Bone marrow (tissue), 2 donors: ENCODE measurements around the gene TBRG4.

ENCODE experiments used
- DNase-seq, 2 donors: peaks; one replicate each; lab custom pipeline; 2025; lab: John Stamatoyannopoulos, UW

TBRG4 gene

DNA sequence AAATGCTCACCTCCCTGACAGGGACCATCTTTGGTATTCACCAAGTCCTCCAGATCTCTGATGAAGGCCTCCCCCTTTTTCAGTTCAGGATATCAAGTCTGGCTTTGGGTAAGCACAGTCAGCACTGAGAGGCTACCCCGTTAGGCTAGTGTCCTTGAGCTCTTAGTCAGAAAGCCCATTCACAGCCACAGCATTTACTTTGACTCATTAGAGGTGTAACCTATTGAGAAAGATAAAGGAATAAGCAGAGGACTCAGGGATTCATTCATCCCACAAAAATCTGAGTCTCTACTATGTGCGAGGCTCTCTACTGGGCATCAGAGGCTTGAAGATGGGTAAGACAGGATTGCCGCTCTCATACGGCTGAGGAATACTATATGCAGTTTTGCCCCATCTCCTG lies 32.1 kb upstream of the TBRG4 start:
- no peak for DNase-seq

- DNase-seq, result no peak
Measured at GRCh38 chr7:45140827-45141226, 29.3 kb upstream of the TBRG4 start.

GRCh38 chr7:45138433-45139267 lies 27.2 kb upstream of the TBRG4 start:
- DNase-seq, result no peak

DNA sequence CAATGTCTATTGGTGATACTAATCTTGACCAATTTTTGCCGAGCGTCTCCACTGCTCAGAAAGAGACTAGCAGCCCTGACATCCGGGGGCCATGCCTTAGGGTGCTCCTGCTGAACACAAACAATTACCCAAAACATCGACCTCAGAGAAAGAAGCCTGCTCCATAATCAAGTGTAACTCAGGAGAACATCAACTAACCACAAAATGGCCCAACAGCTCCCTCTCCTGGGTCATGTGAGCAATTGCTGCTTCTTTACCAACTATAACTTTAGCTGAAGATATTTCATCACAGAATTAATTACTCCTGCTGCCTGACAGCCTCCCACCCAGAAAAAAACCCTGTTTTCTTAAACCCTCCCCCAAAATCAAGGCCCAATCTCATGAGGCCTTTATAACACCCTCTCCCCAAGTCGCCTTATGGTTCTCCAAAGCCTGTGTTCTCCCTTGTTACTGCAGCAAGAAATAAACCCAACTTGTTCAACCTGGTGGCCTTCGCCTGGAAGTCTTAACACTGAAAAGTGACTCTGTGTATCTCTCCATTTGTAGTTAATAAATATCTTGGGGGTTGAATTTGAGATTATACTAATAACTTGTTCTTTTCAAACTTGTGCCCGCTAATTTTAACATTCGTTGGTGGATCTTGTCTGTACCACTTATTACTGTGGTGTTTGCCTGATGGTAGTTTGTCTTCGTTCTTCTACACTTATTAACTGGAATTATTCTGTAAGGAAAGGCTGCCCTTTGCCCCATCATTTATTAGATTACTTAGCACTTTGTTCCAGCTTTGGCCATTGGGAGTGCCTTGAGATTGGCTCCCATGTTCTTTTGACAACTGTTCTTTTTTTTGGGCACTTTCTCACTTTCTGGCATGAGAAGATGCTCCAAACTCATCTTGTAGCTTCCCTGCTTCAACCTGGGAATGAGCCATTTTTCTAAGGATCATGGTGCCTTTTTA lies 24.9 kb upstream of the TBRG4 start:
- DNase-seq, result peak in 1 of 2 donors; percentile 74

DNA sequence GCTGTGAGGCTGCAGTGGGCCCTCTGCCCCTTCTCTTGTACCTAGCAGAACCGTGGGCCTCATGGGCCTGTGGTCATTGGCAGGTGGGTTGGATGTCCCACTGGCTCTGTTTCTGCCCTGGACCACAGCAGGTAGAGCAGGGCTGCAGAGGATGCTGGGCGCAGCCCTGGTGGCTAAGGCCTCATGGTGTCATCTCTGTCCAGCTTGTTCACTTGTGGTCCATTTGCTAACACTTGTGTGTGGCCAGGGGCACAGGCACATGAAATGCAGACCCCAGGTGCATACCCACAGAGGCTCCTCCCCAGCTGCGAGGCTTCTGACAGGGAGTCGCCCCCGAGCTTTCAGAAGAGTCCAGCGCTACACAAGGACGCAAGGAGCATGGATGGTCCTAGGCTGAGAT lies 22.4 kb upstream of the TBRG4 start:
- no peak for DNase-seq

DNA sequence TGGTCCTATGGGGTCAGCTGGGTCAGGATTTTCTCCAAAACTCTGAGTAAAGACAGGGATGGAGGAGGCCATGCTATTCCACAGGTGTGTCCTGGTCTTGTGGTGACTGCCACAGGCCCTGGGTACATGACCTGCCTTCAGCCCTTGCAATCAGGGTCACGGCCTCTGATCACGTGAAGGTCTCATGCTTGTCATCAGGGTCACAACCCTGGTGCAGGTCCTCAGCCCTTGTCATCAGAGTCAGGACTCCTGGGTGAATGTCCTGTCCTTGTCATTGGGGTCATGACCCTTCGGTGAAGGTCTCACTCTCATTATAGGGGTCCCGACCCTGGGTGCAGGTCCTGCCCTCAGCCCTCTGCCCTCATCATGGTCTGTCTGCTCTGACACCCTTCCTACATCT lies 21.9 kb upstream of the TBRG4 start:
- DNase-seq, result no peak

DNA sequence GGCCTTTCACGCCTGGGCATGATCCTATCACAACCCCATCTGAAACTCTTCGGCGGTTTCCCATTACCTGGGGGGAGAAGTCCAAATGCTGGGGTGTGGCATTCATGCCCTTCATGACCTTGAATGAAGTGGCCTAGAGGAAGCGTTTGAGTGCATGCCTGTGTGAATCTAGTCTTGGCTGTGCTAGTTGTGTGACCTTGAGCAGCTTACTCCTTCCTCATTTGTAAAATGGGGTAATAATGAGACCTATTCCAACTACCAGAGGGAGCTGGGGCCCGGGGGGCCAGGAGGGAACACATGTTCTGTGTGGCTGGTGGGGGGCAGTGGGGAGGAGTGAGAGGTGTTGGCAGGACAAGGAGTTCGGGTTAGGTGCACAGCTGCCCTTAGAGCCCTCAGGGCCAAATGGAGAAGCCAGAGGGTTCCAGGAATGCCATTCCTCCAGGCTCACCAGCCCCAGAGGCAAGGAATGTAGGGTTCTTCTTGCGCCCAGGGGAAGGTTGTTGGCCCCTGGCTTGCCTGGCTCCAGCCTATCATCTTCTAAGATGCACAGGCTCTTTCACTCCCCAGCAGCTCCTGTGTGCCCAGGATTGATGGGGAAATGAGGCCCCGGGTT lies 21.3 kb upstream of the TBRG4 start:
- no peak for DNase-seq

DNA sequence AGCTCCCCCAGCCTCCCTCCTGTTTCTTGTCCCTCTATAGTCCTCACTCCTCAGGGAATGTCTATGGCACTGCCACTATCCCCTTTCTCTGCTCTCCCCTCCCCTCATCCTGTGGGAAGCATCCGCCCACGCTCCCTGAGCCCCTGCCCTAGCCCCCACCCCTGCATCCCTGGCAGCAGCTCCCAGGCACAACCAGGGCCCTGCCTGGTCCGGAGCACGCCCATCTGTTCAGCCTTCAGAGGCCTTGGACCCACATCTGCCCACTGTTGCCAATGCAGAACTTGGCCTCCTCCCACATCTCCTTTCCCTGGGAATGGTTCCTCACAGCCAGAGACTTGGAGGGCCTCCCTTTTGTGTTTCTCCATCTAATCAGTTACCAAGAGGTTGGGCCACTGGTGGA lies 20.4 kb upstream of the TBRG4 start:
- no peak for DNase-seq

GRCh38 chr7:45130910-45131309 lies 19.4 kb upstream of the TBRG4 start:
- DNase-seq, result no peak

DNA sequence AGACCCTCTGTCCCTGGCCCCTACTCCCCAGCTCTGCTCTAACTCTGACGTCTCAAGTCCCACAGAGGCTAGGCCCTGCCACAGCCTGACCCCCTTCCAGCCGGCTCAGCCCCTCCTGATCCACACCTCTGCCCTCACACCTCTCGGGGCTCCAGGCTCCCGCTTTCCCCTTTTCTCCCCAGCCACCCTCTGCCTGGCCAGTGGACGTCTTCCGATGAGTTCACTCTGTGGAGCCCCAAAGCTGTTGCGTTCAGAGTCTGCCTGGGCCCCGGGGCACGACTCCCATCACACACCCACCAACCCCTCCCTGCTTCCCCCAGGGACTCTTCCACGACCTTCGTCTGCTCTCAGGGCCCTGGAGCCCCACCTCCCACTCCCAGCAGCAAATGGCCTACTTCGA lies 18.4 kb upstream of the TBRG4 start:
- DNase-seq, result no peak

DNA sequence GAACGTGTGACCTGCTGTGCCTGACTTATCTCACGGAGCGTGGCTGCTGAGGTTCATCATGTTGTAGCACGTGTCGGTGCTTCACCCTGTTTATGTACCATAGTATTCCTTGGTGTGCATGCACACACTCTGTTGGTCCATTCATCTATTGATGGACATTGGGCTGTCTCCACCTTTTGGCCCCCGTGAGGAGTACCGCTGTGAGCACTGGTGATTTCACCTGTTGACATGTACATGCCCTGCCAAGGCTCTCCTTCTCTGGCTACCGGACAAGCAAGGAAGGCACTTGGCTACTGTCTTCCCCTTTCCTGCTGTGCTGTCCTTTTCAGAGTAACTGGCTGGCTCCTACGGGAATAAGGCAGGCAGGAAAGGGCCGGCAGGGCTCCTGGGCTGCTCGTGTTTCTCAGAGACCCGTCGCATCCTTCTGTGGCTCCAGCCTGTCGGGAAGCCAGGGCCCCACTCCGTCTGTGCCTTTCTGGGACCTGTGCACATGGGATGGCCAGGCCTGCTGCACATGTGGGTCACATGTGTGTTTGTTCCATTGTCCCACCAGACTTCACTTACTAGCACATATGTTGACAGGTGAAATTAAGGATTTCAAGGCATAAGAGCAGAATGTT lies 17.8 kb upstream of the TBRG4 start:
- no peak for DNase-seq

GRCh38 chr7:45126920-45127319 lies 15.4 kb upstream of the TBRG4 start:
- DNase-seq, result no peak

DNA sequence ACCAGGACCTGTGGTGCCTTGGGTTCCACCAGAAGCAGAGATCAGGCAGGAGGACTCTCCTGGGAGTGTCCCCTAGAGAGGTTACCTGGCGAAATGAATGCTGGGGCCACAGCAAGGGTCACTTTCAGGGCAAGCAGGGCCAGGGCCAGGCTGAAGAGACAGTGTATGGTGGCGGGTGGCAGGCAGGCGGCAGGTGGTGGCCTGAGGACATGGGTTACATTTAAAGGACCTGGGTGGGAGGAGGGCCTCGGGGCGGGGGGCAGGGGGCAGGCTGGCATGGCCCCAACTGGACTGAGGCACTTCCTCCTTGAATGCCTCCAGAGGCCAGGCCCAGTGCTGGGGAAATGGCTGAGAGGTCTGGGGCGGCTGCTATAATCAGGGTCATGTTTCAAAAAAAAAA lies 14.7 kb upstream of the TBRG4 start:
- DNase-seq, result no peak

GRCh38 chr7:45125193-45125904 lies 13.9 kb upstream of the TBRG4 start:
- DNase-seq, result no peak

DNA sequence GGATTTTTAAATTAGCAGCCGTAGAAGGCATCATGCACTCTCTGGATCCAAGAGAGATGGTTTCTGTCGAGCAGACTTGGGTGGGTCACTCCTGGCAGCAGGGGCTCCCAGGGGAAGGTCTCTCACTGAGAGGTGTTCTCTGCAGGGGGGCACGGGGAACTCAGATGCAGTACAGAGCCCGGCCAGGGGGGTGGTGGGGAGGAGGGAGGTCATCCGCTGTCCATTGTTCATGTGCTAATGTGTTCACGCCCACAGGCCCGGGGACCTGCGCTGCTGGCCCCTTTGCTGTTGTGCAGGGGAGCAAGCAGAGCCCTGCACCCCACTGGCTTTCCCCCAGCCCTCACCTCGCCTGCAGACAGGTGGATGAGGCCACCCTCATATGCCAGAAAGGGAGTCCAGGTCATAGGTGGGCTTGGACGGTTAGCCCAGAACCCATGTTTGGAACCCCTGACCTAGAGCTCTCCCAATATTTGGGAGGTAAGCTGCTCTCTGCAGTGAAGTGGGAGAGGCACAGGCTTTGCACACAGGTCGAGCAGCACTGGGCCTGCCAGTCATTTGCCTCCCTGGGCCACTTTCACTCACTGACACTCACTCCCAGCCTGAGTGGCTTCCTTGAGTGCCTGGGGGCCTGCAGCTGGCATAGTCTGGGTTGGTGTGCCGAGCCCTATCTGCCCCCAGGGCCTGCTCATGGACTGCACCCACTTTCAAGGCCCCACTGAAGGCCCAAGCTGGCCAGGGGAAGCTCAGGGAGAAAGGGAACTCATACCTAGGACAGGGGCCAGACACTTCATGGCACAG lies 12.6 kb upstream of the TBRG4 start:
- no peak for DNase-seq

GRCh38 chr7:45122975-45123860 lies 11.7 kb upstream of the TBRG4 start:
- DNase-seq, result no peak

DNA sequence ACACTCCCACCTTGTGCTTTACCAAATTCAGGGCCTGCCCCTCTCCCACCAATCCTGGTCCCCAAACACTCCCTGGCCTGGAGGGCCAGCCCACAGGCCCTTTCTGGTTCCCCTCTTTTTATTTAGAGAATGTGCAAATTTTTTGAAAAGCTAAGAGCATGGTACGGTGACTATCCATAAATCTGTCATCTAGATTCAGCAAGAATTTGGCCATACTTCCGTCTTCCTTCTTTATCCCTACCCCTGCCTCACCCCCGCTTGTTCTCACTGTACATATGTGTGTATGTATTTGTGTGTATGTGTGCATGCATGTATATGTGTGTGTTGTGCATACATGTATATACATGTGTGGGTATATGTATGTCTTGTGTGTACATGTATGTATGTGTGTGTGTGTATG lies 8.1 kb upstream of the TBRG4 start:
- DNase-seq, result no peak

DNA sequence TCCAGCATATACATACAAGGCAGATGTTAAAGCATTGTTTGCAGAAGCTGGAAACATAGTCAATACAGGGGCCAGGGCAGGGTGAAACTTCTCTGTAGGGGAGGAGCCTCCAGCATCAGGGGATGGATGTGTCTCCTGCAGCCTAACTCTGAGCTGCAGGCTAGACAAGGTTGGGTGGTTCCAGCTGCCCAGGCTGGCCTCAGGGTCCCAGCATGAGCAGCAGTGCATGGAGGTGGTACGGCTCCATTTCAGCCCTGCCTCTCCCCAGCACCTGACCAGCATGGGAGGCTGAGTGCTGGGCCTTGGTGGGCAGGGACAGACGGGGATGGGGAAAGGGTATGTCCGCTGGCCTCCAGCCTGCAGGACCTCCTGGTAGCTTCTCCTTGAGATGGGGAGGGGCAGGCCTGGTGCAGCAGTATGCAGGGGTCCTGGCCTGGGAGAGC lies 7.4 kb upstream of the TBRG4 start:
- no peak for DNase-seq

DNA sequence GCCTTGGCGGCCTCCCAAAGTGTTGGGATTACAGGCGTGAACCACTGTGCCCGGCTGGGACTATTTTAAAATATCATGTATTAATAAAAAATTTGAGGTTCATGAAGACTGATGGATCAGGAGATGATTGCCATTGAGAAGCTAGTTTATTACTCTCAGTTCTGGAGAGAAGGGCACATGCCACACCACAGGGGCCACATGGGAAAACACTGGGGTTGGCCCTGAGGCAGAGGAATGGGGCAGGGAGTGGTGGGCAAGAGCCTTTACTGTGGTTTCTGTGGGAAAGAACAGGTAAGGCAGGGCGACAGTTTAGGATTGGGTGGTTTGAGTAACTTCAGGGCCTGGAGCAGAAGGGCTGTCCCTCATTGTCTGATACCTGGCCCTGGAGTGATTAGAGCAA lies 6.8 kb upstream of the TBRG4 start:
- DNase-seq, result no peak

DNA sequence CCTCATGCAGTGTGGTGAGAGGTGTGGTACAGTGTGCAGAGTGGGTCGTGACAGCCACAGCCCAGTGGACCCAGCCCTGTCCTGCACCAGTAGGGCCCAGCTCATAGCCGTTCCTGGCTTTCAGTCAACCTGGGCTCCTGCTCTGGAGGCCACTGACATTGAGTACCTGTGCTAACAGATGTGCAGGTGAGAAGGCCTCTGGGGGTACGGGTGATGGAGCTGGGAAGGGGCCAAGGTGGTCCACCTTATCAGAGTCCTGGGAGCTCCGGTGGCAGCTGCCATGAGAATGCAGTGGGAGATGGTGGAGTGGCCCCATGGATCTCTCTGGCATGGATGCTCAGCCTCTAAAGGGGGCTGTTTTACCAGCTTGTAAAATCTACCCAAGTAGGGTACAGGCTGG lies 6.1 kb upstream of the TBRG4 start:
- DNase-seq, result no peak
